A673 (cell line): ENCODE data around the gene CD300A. TPM values are rescaled to one million over a fixed set of nuclear protein-coding genes. Genes with fewer than 3 reads are reported as not detected.

Experiments used
- BruUV-seq: library from RNA; stranded (reverse); fragments of 400-500 nt; replicated peaks from 2 replicates; lab custom pipeline; 2021; lab: Mats Ljungman, UMichigan
- CTCF ChIA-PET: fragments of 300-600 bp; sonication (Branson Sonifier 250); formaldehyde crosslinking; loops from one replicate; lab custom pipeline; 2022; ENCODE audit warnings: antibody characterized with exemption; lab: Charles Lee
- POLR2A ChIA-PET: fragments of 300-600 bp; sonication (Branson Sonifier 250); formaldehyde crosslinking; loops from one replicate; lab custom pipeline; 2022; ENCODE audit warnings: antibody characterized with exemption; ENCODE audit not compliant: low non-redundant PET; lab: Charles Lee
- DNase-seq: peaks from one replicate; pipeline ENCODE4 v3.0.0-alpha.2; 2015; ENCODE audit warnings: low spot score
- H3K27ac ChIP-seq: fragments of 200-600 bp; sonication (generic); 2 replicates; pipeline ENCODE4 v1.5.1; 2016; ENCODE audit warnings: mixed run types, low read depth, mild to moderate bottlenecking, mixed read lengths, antibody characterized with exemption, low read length; ENCODE audit not compliant: poor library complexity, severe bottlenecking
- H3K27me3 ChIP-seq: fragments of 200-600 bp; sonication (generic); replicated peaks from 2 replicates; pipeline ENCODE4 v1.6.1; 2017; ENCODE audit warnings: mixed run types, low read depth, mild to moderate bottlenecking, mixed read lengths, antibody characterized with exemption, low read length; ENCODE audit not compliant: insufficient read depth, poor library complexity
- H3K36me3 ChIP-seq: fragments of 200-600 bp; sonication (generic); 2 replicates; pipeline ENCODE4 v1.6.1; 2016; ENCODE audit warnings: mixed run types, mild to moderate bottlenecking, mixed read lengths, antibody characterized with exemption, low read length; ENCODE audit not compliant: insufficient read depth, poor library complexity, severe bottlenecking
- H3K4me1 ChIP-seq: fragments of 200-600 bp; sonication (generic); 2 replicates; pipeline ENCODE4 v1.6.1; 2017; ENCODE audit warnings: mixed run types, mild to moderate bottlenecking, mixed read lengths, antibody characterized with exemption, low read length; ENCODE audit not compliant: insufficient read depth, poor library complexity, severe bottlenecking
- H3K4me3 ChIP-seq: fragments of 200-600 bp; sonication (generic); 2 replicates; pipeline ENCODE4 v1.5.1; 2016; ENCODE audit warnings: low read depth, mixed run types, mild to moderate bottlenecking, mixed read lengths, low read length; ENCODE audit not compliant: poor library complexity, severe bottlenecking
- H3K9me3 ChIP-seq: fragments of 200-600 bp; sonication (generic); 2 replicates; pipeline ENCODE4 v1.6.1; 2016; ENCODE audit warnings: mixed run types, low read depth, mild to moderate bottlenecking, mixed read lengths, antibody characterized with exemption, low read length; ENCODE audit not compliant: poor library complexity, severe bottlenecking
- CTCF ChIP-seq: fragments of 300-800, 200-600 bp; sonication (generic); conservative IDR thresholded peaks from 2 replicates; pipeline ENCODE4 v1.5.1; 2017; ENCODE audit warnings: low read depth, mild to moderate bottlenecking, antibody characterized with exemption, low read length, moderate library complexity, mixed read lengths
- EZH2 ChIP-seq: fragments of 200-600 bp; sonication (generic); IDR thresholded peaks from 2 replicates; pipeline ENCODE4 v1.6.1; 2017; ENCODE audit warnings: borderline replicate concordance, low read depth, mild to moderate bottlenecking, mixed read lengths, antibody characterized with exemption, low read length; ENCODE audit not compliant: poor library complexity, severe bottlenecking
- intact Hi-C: fragments of 100-400 bp; cut with micrococcal nuclease; formaldehyde crosslinking; loops from one replicate; pipeline ENCODE4 v1.10.0; 2022; ENCODE audit not compliant: unreplicated experiment
- total RNA-seq: library from RNA; stranded (reverse); gene quantifications from 2 replicates; pipeline ENCODE4 v1.2.3, GENCODE V29; 2021

The CD300A gene
- total RNA-seq, 1 experiment from 2014 or later = not detected

- Histone ChIP-seq H3K27ac (no peak overlapping the region), H3K36me3 (no peaks in the 10 kb centered on the region), H3K9me3 (peaks cover 9% of the 10 kb centered on the region), H3K4me1 (no peaks in the 10 kb centered on the region), H3K27me3 (no peaks in the 10 kb centered on the region), H3K4me3 (no peak overlapping the region)
- no peak for DNase-seq
- ChIA-PET CTCF (no interaction called here), POLR2A (no interaction called here)
- TF ChIP-seq EZH2 (no peak), CTCF (no peak)
- BruUV-seq = no TSS peak
- intact Hi-C loops = no loop called here
These were observed 13.9 kb downstream of the CD300A start for GRCh38 chr17:74480290-74480689.

GRCh38 chr17:74481621-74482020 lies 15.2 kb downstream of the CD300A start:
- no peak overlapping the region for H3K27ac ChIP-seq
- intact Hi-C loops = no loop called here
- no peaks in the 10 kb centered on the region for H3K36me3 ChIP-seq
- no TSS peak for BruUV-seq
- H3K9me3 ChIP-seq = no peaks in the 10 kb centered on the region
- CTCF ChIA-PET = no interaction called here
- H3K27me3 ChIP-seq = peaks cover 5% of the 10 kb centered on the region
- POLR2A ChIA-PET = no interaction called here
- no peak for DNase-seq
- H3K4me3 ChIP-seq = no peak overlapping the region
- TF ChIP-seq CTCF (no peak), EZH2 (no peak)
- H3K4me1 ChIP-seq = no peaks in the 10 kb centered on the region

GRCh38 chr17:74484066-74484465 lies 17.6 kb downstream of the CD300A start:
- no peak for TF ChIP-seq EZH2
- TF ChIP-seq CTCF = no peak
- Histone ChIP-seq H3K27ac (no peak overlapping the region), H3K4me1 (no peaks in the 10 kb centered on the region), H3K27me3 (peaks cover 5% of the 10 kb centered on the region), H3K4me3 (no peak overlapping the region), H3K36me3 (no peaks in the 10 kb centered on the region), H3K9me3 (no peaks in the 10 kb centered on the region)
- DNase-seq = no peak
- BruUV-seq = no TSS peak
- ChIA-PET CTCF (interaction anchor here (1.1 kb wide), 1 partner anchor 116 kb away, joined by 3 read pairs; no protein-coding TSS in a partner anchor), POLR2A (no interaction called here)
- intact Hi-C loops = no loop called here
